ENCODE data around the gene ZBTB20.

DNA sequence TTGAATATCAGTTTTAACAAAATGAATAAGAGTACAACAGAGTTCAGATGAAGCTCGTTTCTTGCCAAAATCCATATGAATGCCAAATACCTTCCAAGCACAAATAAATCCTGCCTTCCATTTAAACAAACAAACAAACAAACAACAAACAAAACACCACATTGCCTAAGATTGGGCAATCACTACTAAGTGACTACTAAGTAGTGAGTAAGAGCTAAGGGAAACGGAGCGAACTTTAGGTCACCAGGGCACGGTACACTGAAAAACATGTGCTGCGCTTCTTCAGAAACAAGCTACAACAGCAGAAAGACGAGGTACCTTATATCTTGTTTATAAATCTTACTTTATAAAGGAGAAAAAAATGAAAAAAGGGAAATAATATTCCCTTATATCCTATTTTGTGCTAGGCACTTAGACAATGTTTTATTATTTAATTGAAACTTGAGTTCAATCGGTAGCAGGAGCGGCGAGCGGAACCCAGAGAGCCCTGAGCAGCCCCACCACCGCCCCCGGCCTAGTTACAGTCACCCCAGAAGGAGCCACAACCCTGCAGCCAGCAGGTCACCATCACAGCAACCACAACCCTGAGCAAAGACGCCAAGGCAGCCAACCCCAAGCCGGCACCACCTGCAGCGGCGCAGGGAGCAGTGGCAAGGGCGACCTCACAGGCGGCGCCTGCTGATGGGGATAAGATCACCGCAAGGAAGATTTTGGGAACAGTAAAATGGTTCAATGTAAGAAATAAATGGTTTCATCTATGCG, 216.9 kb downstream of the ZBTB20 start:
- TF ChIP-seq, protein P1, sequence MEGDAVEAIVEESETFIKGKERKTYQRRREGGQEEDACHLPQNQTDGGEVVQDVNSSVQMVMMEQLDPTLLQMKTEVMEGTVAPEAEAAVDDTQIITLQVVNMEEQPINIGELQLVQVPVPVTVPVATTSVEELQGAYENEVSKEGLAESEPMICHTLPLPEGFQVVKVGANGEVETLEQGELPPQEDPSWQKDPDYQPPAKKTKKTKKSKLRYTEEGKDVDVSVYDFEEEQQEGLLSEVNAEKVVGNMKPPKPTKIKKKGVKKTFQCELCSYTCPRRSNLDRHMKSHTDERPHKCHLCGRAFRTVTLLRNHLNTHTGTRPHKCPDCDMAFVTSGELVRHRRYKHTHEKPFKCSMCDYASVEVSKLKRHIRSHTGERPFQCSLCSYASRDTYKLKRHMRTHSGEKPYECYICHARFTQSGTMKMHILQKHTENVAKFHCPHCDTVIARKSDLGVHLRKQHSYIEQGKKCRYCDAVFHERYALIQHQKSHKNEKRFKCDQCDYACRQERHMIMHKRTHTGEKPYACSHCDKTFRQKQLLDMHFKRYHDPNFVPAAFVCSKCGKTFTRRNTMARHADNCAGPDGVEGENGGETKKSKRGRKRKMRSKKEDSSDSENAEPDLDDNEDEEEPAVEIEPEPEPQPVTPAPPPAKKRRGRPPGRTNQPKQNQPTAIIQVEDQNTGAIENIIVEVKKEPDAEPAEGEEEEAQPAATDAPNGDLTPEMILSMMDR (IDR thresholded peaks at IDR 0.05) = no peak
- no peak for TF ChIP-seq POLR2A (IDR thresholded peaks at IDR 0.05)
- no peak for TF ChIP-seq POLR2AphosphoS5 (IDR thresholded peaks at IDR 0.05)
